ENCODE measurements around the gene CLCN6.

CLCN6 gene

GRCh38 chr1:11888206-11888876 lies 82.3 kb downstream of the CLCN6 start:
- DNase-seq, result peak in 2 of 10 donors; percentile 42 to 57
- intact Hi-C loops (cut with DNase I), result no loop called here

GRCh38 chr1:11888877-11889208 lies 82.9 kb downstream of the CLCN6 start:
- intact Hi-C loops (cut with DNase I), result no loop called here
- DNase-seq, result peak in 1 of 10 donors; percentile 41

DNA sequence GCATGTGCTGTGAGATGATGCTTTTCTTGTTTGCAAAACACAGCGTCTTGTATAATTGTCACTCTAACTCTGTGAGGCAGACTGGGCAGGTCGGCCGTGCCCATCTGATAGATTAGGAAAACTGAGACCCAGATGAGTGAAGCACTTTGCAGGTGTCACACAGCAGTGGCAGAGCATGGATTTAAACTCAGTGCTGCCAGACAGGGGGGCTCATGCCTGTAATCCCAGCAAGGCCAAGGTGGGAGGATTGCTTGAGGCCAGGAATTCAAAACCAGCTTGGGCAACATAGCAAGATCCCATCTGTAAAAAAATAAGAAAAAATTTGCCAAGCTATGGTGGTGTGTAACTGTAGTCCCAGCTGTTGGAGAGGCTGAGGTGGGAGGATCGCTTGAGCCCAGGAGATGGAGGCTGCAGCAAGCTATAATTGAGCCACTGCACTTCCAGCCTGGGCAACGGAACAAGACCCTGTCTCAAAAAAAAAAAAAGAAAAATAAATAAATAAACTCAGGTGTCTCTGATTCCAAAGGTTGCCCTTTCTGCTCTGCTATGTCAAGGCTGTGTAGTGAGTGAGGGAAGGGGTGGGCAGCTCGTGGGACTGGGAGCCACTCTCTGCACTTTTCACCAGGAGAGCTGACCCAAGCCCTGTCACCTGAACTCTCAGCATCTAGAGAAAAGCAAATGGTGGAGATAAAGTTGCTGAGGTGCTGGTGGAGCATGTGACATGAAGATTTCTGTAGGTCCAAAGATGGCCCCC lies 85.6 kb downstream of the CLCN6 start:
- peak in 2 of 10 donors; percentile 29 to 33 for DNase-seq
- intact Hi-C loops (cut with DNase I), result no loop called here

Measured in posterior cingulate gyrus (tissue), 11 donors.